Measurements from ENCODE around the gene ACAA2. TPM values are rescaled to one million over a fixed set of nuclear protein-coding genes. Genes with fewer than 3 reads are reported as not detected.

The ACAA2 gene
- total RNA-seq, 1 donor from 2014 or later: 91.9 TPM

GRCh38 chr18:49817947-49818346 lies 4.6 kb upstream of the ACAA2 start:
- Mint-ChIP-seq H3K9me3 (peaks cover 2% of the 10 kb centered on the region), H3K27ac (no peak overlapping the region), H3K36me3 (peaks cover 29% of the 10 kb centered on the region), H3K4me3 (no peak overlapping the region), H3K4me1 (peaks cover 9% of the 10 kb centered on the region), H3K27me3 (ENCODE audit: insufficient read depth, low read depth) (peaks cover 5% of the 10 kb centered on the region)
- peaks cover under 1% of the 10 kb centered on the region for H3K79me2 ChIP-seq (ENCODE audit: low read depth)
- no peaks in the 10 kb centered on the region for H3K27me3 ChIP-seq
- TF ChIP-seq CTCF (IDR thresholded peaks at IDR 0.05): no peak
- no peak for TF ChIP-seq EZH2 (IDR thresholded peaks at IDR 0.05)
- no peaks in the 10 kb centered on the region for H3K9me3 ChIP-seq (ENCODE audit: low read depth)
- DNase-seq (ENCODE audit: low spot score): no peak
- no peak overlapping the region for H3K4me2 ChIP-seq
- no peak overlapping the region for H3K9ac ChIP-seq
- H3K4me1 ChIP-seq: peaks cover 4% of the 10 kb centered on the region
- H2AFZ ChIP-seq (replicated peaks): no peak overlapping the region
- H3F3A ChIP-seq (ENCODE audit: low read depth): peaks cover 4% of the 10 kb centered on the region
- H3K4me3 ChIP-seq: no peak overlapping the region
- H3K27ac ChIP-seq: no peak overlapping the region
- no peaks in the 10 kb centered on the region for H3K36me3 ChIP-seq
- H4K20me1 ChIP-seq (ENCODE audit: low read depth): no peaks in the 10 kb centered on the region

GRCh38 chr18:49815927-49816326 lies 2.6 kb upstream of the ACAA2 start:
- Histone ChIP-seq H3K36me3 (no peaks in the 10 kb centered on the region), H3K27ac (no peak overlapping the region), H4K20me1 (ENCODE audit: low read depth) (no peaks in the 10 kb centered on the region), H2AFZ (replicated peaks) (no peak overlapping the region), H3K27me3 (no peaks in the 10 kb centered on the region), H3K4me3 (no peak overlapping the region), H3K4me2 (no peak overlapping the region), H3K9me3 (ENCODE audit: low read depth) (no peaks in the 10 kb centered on the region), H3K4me1 (peaks cover 13% of the 10 kb centered on the region), H3K79me2 (ENCODE audit: low read depth) (peaks cover 18% of the 10 kb centered on the region), H3K9ac (no peak overlapping the region), H3F3A (ENCODE audit: low read depth) (peaks cover 18% of the 10 kb centered on the region)
- Mint-ChIP-seq H3K4me1 (peaks cover 24% of the 10 kb centered on the region), H3K27ac (no peak overlapping the region), H3K27me3 (ENCODE audit: insufficient read depth, low read depth) (peaks cover 5% of the 10 kb centered on the region), H3K4me3 (no peak overlapping the region), H3K36me3 (peaks cover 24% of the 10 kb centered on the region), H3K9me3 (no peaks in the 10 kb centered on the region)
- TF ChIP-seq EZH2phosphoT487 (IDR thresholded peaks at IDR 0.05) (no peak), EZH2 (IDR thresholded peaks at IDR 0.05) (no peak), CTCF (IDR thresholded peaks at IDR 0.05) (no peak)
- DNase-seq (ENCODE audit: low spot score): no peak

DNA sequence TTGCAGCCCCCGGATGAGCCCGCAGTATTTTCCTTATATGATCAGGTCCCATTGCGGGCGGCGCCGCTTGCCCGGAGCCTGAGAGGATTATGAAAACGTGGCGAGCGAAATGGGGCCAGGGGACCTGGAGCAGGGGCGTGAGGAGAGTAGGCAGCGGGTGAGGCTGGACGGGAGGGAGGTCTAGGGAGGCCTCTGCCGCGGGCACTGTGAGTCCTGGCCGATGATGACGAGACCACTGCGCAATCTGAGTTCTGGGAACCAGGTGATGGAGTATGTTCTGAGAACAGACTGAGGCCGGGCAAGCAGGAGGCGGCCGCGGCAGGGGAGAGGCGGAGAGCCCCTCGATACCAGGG lies 790 bp upstream of the ACAA2 start:
- Histone ChIP-seq H3K4me1 (peaks cover 13% of the 10 kb centered on the region), H3K27ac (no peak overlapping the region), H2AFZ (replicated peaks) (peak overlapping the region; percentile 71), H3K36me3 (peaks cover 7% of the 10 kb centered on the region), H4K20me1 (ENCODE audit: low read depth) (no peaks in the 10 kb centered on the region), H3K4me3 (peak overlapping the region; percentile 72), H3F3A (ENCODE audit: low read depth) (peaks cover 19% of the 10 kb centered on the region), H3K4me2 (peak overlapping the region; percentile 89), H3K79me2 (ENCODE audit: low read depth) (peaks cover 32% of the 10 kb centered on the region), H3K9me3 (ENCODE audit: low read depth) (peaks cover 5% of the 10 kb centered on the region), H3K27me3 (no peaks in the 10 kb centered on the region), H3K9ac (no peak overlapping the region)
- Mint-ChIP-seq H3K9me3 (peaks cover 15% of the 10 kb centered on the region), H3K4me1 (peaks cover 25% of the 10 kb centered on the region), H3K36me3 (peaks cover 28% of the 10 kb centered on the region), H3K27me3 (ENCODE audit: insufficient read depth, low read depth) (peaks cover 2% of the 10 kb centered on the region), H3K27ac (peak overlapping the region; percentile 98), H3K4me3 (peak overlapping the region; percentile 96)
- no peak for TF ChIP-seq EZH2 (IDR thresholded peaks at IDR 0.05)
- DNase-seq (ENCODE audit: low spot score): peak; percentile 85

- H3F3A ChIP-seq (ENCODE audit: low read depth): peaks cover 19% of the 10 kb centered on the region
- peak overlapping the region; percentile 89 for H3K4me2 ChIP-seq
- DNase-seq (ENCODE audit: low spot score): peak; percentile 41
- Mint-ChIP-seq H3K36me3 (peaks cover 32% of the 10 kb centered on the region), H3K27me3 (ENCODE audit: insufficient read depth, low read depth) (peaks cover 2% of the 10 kb centered on the region), H3K9me3 (peaks cover 25% of the 10 kb centered on the region), H3K27ac (peak overlapping the region; percentile 9), H3K4me3 (peak overlapping the region; percentile 96), H3K4me1 (peaks cover 25% of the 10 kb centered on the region)
- H2AFZ ChIP-seq (replicated peaks): peak overlapping the region; percentile 71
- H3K27me3 ChIP-seq: no peaks in the 10 kb centered on the region
- no peak for TF ChIP-seq EZH2phosphoT487 (IDR thresholded peaks at IDR 0.05)
- no peak for TF ChIP-seq CTCF (IDR thresholded peaks at IDR 0.05)
- no peak for TF ChIP-seq EZH2 (IDR thresholded peaks at IDR 0.05)
- peaks cover 7% of the 10 kb centered on the region for H3K36me3 ChIP-seq
- H3K79me2 ChIP-seq (ENCODE audit: low read depth): peaks cover 44% of the 10 kb centered on the region
- no peak overlapping the region for H3K9ac ChIP-seq
- no peaks in the 10 kb centered on the region for H4K20me1 ChIP-seq (ENCODE audit: low read depth)
- no peak overlapping the region for H3K27ac ChIP-seq
- H3K9me3 ChIP-seq (ENCODE audit: low read depth): peaks cover 5% of the 10 kb centered on the region
- peaks cover 13% of the 10 kb centered on the region for H3K4me1 ChIP-seq
- H3K4me3 ChIP-seq: peak overlapping the region; percentile 72
Observed at GRCh38 chr18:49813069-49813318, 339 bp downstream of the ACAA2 start.

All from neural progenitor cell (in vitro differentiated cells).